ENCODE data around the gene TMED10. TPM values are rescaled to one million over a fixed set of nuclear protein-coding genes. Genes with fewer than 3 reads are reported as not detected.

Gene TMED10
- total and polyA plus RNA-seq, 2 of the 13 experiments (the other 11 are each of a cell fraction or from before 2014, with no cell fraction given) = 311 to 377 TPM

- FAIRE-seq = no peak
- TF ChIP-seq NCOR1 (IDR thresholded peaks at IDR 0.05; ENCODE audit: borderline replicate concordance, low read length) (no peak), ZNF343 (CRISPR knock-in tag; IDR thresholded peaks at IDR 0.05) (no peak), ZC3H13 (CRISPR knock-in tag; IDR thresholded peaks at IDR 0.05) (no peak), TERF1 (CRISPR knock-in tag; IDR thresholded peaks at IDR 0.05) (no peak), ZNF550 (CRISPR knock-in tag; IDR thresholded peaks at IDR 0.05; ENCODE audit: borderline replicate concordance) (no peak), ZNF20 (CRISPR knock-in tag; IDR thresholded peaks at IDR 0.05) (no peak), SNAI1 (CRISPR knock-in tag; IDR thresholded peaks at IDR 0.05; ENCODE audit: borderline replicate concordance) (no peak), ZNF713 (CRISPR knock-in tag; IDR thresholded peaks at IDR 0.05) (no peak), NBN (conservative IDR thresholded peaks at IDR 0.05) (no peak), RERE (CRISPR knock-in tag; IDR thresholded peaks at IDR 0.05; ENCODE audit: low read depth) (no peak)
- WGBS (ENCODE audit: low lambda C conversion rate) = 58% methylated on average over 3 of the region's 3 CpGs
These were observed 19.7 kb upstream of the TMED10 start for GRCh38 chr14:75196064-75196463.

More at GRCh38 chr14:75196064-75196463, 19.7 kb upstream of the TMED10 start:
- POLR2A ChIA-PET = interaction anchor here (0.9 kb wide), 1 partner anchor 13 kb away, joined by 3 read pairs; no protein-coding TSS in a partner anchor
- CTCF ChIA-PET (ENCODE audit: low intra/inter-chr PET ratio, low total read pairs) = no interaction called here
- peak overlapping the region; percentile 25; the same call in 1 of the 2 replicates for H3K4me2 ChIP-seq (ENCODE audit: low read depth, low read length)
- peaks cover 7 to 61% of the 10 kb centered on the region in 2 experiments for H3K27me3 ChIP-seq (ENCODE audit: control insufficient read depth in 1 of 2, insufficient read depth in 2 of 2, low read length in 2 of 2)
- in situ Hi-C loops (cut with HindIII; ENCODE audit: extremely low pct_ligation_motif_present, low pct_unique_long_range_greater_than_20kb) = no loop called here
- no peaks in the 10 kb centered on the region for H3K9me3 ChIP-seq (ENCODE audit: low read length)
- ATAC-seq = no peak
- no peak overlapping the region for H2AFZ ChIP-seq (ENCODE audit: low read length)
- no peak for DNase-seq (ENCODE audit: low spot score)
- no peak overlapping the region for H3K9ac ChIP-seq (ENCODE audit: insufficient read depth, low read depth, low read length)
- peaks cover 41% of the 10 kb centered on the region for H3K4me1 ChIP-seq (ENCODE audit: insufficient read depth, low read length)
- intact Hi-C loops (cut with micrococcal nuclease; ENCODE audit: unreplicated experiment) = no loop called here
- no TSS peak for BruUV-seq (replicated peaks)
- H4K20me1 ChIP-seq (ENCODE audit: insufficient read depth, low read length) = 0 out of 2 replicates have a peak, but pooled peaks cover 12% of the 10 kb centered on the region
- H3K79me2 ChIP-seq (ENCODE audit: insufficient read depth, low read length) = no peaks in the 10 kb centered on the region
- no peaks in the 10 kb centered on the region for H3K36me3 ChIP-seq (replicated peaks in 1 of 2; ENCODE audit: control insufficient read depth in 1 of 2, insufficient read depth in 2 of 2, low read length in 2 of 2)
- no peak overlapping the region for H3K4me3 ChIP-seq (replicated peaks in 1 of 3; ENCODE audit: insufficient read depth in 1 of 3, low read depth in 2 of 3, low read length in 3 of 3)
- no peak overlapping the region for H3K27ac ChIP-seq (ENCODE audit: extremely low read length, insufficient read depth, low read length)
